ENCODE results near the gene HIPK1.
A peak's percentile ranks its signal among the peaks of the same experiment; 100 is the strongest.
"Not testable (repeated sequence)": the region's sequence is repeated elsewhere in the genome, so short reads cannot be mapped to it uniquely, and the experiment has no call there.

Gene HIPK1

DNA sequence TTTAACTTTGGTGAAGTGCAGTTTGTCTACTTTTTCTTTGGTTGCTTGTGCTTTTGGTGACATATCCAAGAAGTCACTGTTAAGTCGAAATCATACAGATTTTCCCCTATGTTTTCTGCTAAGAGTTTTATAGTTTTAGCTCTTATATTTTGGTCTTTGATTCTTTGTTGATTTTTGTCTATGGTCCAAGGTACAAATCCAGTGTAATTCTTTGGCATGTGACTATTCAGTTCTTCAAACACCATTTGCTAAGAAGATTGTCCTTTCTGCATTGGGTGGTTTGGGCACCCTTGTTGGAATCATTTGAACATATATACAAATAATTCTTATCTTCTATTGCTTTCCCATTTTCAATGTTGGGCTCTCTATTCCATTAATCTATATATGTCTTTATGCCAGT lies 16.2 kb downstream of the HIPK1 start:
- DNase-seq: no peak

- no peak for DNase-seq
These were observed 17.0 kb downstream of the HIPK1 start for GRCh38 chr1:113946112-113946511.

- DNase-seq: no peak
These were observed 17.7 kb downstream of the HIPK1 start for GRCh38 chr1:113946678-113947387.

DNA sequence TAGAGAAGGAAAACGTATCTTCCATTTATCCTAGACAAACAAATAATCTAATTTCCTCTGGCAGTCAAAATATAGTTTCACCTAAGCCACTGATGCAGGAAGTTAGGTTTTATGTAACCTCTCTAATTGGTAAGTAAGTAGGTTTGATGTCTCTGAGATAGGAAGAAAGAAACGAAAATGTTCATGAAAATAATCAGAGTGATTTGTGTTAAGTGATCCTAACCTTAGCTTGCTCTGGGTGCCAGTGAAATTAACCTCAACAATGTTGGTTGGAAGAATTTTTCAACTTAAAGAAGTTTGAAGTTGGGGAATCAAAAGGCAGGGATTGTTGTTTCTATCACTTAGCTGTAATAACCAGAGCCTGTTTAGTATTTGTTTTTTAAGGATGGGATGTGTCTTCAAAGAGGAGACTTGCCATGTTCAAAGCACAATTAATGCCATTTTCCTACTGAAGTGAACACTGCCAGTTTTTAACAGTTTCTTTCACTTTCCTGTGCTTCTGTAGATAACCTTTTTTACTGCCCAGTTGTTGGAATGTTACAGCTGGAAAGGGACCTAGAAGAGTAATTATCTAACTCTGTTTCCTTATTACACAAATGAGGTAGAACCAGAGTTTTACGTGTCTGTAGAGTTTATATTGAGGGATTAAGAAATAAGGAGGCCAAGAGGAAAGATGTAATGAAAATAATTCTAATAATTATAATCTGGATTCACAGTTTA lies 18.4 kb downstream of the HIPK1 start:
- DNase-seq: no peak

GRCh38 chr1:113948151-113948550 lies 19.0 kb downstream of the HIPK1 start:
- not testable (repeated sequence) for DNase-seq

DNA sequence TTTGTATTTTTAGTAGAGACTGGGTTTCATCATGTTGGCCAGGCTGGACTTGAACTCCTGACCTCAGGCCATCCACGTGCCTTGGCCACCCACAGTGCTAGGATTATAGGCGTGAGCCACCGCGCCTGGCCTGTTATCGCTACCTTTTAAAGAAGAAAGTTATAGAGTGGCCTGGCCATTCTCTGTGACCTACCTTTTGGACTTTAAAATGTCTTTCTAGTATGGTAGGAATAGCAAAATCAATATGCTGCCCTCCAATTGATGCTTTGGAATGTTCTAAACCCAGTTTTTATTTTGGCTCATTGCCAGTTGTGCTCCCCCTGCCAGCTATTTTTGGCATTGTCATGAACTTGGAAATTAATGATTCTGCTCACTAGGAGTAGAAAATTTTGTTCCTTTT lies 19.9 kb downstream of the HIPK1 start:
- peak in 1 of 2 experiments; percentile 31 for DNase-seq

DNA sequence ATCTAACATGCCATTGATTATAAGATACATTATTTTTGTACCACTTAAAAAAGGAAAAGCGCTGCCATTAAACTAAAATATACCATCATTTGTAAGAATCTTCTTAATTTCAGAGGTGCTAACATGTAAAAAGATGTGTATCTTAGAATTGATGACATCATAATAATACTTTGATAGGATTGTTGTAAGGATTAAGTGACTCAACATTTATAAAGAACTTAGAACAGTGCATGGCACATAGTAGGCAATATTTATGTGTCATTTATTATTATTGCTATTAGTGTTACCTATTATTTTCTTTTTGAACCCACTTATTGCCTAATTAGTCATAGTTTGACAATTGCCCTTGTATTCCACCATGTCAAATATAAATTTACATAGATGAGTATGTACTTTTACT lies 21.8 kb downstream of the HIPK1 start:
- DNase-seq: no peak

DNA sequence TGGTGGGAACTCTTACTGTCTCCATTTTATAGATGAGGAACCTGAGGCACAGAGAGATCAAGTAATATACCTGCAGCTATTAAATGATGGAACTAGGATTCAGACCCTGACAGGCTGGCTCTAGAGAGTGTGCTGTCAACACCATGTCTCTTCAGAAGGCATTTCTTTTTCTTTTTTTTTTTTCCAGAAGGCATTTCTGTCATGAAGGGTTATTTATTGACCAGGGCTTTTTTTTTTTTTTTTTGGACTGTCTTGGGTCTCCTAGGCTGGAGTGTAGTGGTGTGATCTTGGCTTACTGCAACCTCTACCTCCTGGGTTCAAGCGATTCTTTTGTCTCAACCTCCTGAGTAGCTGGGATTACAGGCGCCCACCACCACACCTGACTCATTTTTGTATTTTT lies 22.6 kb downstream of the HIPK1 start:
- no peak for DNase-seq

DNA sequence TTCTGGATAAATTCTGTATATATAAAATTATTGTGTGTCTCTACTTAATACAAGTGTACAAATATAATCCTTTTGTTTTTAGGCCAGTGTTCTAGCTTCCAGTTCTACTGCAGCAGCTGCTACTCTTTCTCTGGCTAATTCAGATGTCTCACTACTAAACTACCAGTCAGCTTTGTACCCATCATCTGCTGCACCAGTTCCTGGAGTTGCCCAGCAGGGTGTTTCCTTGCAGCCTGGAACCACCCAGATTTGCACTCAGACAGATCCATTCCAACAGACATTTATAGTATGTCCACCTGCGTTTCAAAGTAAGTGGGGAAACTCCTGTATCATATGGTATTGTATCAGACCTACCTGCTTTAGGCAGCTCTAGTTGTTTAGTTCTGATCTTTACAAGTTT lies 28.9 kb downstream of the HIPK1 start:
- DNase-seq: no peak

GRCh38 chr1:113958691-113959090 lies 29.6 kb downstream of the HIPK1 start:
- DNase-seq: no peak

DNA sequence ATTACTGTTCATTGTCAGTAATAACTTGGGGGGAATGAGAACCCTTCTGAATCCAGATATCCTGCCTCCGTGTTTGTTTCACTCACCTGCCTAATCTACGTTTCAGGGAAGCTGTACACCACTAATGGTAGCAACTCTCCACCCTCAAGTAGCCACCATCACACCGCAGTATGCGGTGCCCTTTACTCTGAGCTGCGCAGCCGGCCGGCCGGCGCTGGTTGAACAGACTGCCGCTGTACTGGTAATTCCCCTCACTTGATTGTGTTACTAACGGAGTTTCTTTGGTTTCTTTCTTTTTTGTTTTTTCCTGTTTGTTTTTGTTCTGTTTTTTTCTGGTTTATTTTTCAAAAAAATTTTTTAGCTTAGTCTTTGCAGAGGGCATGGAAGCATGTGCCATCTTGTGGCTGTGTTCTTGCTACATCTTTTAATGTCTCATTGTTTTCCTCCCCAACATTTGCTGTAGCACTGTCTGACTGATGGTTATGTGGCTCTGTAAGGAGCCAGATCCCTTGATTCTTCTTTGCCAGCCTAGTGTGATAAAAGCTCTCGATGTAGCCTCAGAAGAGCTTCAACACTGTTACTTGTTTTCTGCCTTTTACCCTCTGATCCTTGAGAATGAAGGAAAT lies 34.3 kb downstream of the HIPK1 start:
- no peak for DNase-seq

DNA sequence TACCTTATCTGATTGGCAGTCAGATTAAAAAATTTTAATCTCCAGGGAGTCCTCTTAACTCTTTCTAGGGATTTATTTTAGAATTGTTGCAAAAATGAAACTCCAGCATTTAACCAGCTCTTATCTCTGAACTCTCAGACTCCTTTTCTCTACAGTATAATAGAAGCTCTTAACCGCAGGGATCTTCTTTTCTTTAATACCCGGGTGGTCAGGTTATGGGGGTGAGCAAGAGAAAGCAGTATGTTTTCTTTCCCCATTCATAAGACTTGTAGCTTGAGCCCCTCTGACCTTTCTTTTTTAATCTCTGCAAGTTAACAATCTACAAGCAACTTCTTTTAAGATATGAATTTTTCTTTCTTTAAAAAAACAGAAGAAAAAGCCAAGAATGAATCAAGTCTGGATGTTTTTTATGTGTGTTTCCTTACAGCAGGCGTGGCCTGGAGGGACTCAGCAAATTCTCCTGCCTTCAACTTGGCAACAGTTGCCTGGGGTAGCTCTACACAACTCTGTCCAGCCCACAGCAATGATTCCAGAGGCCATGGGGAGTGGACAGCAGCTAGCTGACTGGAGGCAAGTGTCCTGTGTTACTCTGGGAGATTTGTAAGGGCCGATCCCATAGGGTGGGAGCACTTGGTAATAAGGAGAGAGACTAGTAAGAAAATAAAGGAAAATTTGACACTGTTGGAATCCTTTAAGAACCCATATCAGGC lies 36.7 kb downstream of the HIPK1 start:
- no peak for DNase-seq

GRCh38 chr1:113972954-113973353 lies 43.8 kb downstream of the HIPK1 start:
- DNase-seq: no peak

GRCh38 chr1:113975211-113975895 lies 46.2 kb downstream of the HIPK1 start:
- no peak for DNase-seq

- peak; percentile 15 to 52 for DNase-seq
These were observed 47.6 kb downstream of the HIPK1 start for GRCh38 chr1:113976609-113977278.

- no peak for DNase-seq
These were observed 48.8 kb downstream of the HIPK1 start for GRCh38 chr1:113977906-113978305.

- DNase-seq: peak; percentile 45 to 73
These were observed 50.0 kb downstream of the HIPK1 start, which contains the start of gene OLFML3 for GRCh38 chr1:113978863-113979702. Gene OLFML3 (plus strand): TSS chr1:113979474. CDS start chr1:113979517, 43 bp downstream.

GRCh38 chr1:113980110-113980509 lies 51.0 kb downstream of the HIPK1 start:
- DNase-seq: no peak

- DNase-seq: no peak
These were observed 53.1 kb downstream of the HIPK1 start for GRCh38 chr1:113981962-113982931.

GRCh38 chr1:113982949-113983348 lies 53.8 kb downstream of the HIPK1 start:
- DNase-seq: no peak
